ENCODE data around the gene BPIFB3.
"Not testable (repeated sequence)": the region's sequence is repeated elsewhere in the genome, so short reads cannot be mapped to it uniquely, and the experiment has no call there.

The BPIFB3 gene

GRCh38 chr20:33028875-33029274 lies 24.8 kb upstream of the BPIFB3 start:
- no peak for DNase-seq

GRCh38 chr20:33030076-33030475 lies 23.6 kb upstream of the BPIFB3 start:
- DNase-seq: no peak

- DNase-seq: no peak
Observed at GRCh38 chr20:33030569-33030968, 23.1 kb upstream of the BPIFB3 start.

GRCh38 chr20:33031531-33031930 lies 22.2 kb upstream of the BPIFB3 start, which contains the start of gene BPIFB6:
Gene BPIFB6 (plus strand): TSS chr20:33031648. CDS start chr20:33031648, 0 bp downstream.
- DNase-seq: no peak

GRCh38 chr20:33032555-33032954 lies 21.1 kb upstream of the BPIFB3 start:
- no peak for DNase-seq

- no peak for DNase-seq
Observed at GRCh38 chr20:33033381-33033780, 20.3 kb upstream of the BPIFB3 start.

GRCh38 chr20:33034115-33034514 lies 19.6 kb upstream of the BPIFB3 start:
- no peak for DNase-seq

- no peak for DNase-seq
Observed at GRCh38 chr20:33034901-33035492, 18.7 kb upstream of the BPIFB3 start.

GRCh38 chr20:33037456-33037855 lies 16.2 kb upstream of the BPIFB3 start:
- no peak for DNase-seq

GRCh38 chr20:33038243-33038642 lies 15.5 kb upstream of the BPIFB3 start:
- no peak for DNase-seq

GRCh38 chr20:33042430-33042829 lies 11.3 kb upstream of the BPIFB3 start:
- no peak for DNase-seq

- DNase-seq: no peak
Observed at GRCh38 chr20:33042983-33043730, 10.5 kb upstream of the BPIFB3 start.

- no peak for DNase-seq
Observed at GRCh38 chr20:33043731-33044181, 9.9 kb upstream of the BPIFB3 start.

- DNase-seq: not testable (repeated sequence)
Observed at GRCh38 chr20:33045129-33045721, 8.5 kb upstream of the BPIFB3 start.

GRCh38 chr20:33046412-33046811 lies 7.3 kb upstream of the BPIFB3 start:
- no peak for DNase-seq

GRCh38 chr20:33051333-33051732 lies 2.4 kb upstream of the BPIFB3 start:
- DNase-seq: no peak

- DNase-seq: no peak
Observed at GRCh38 chr20:33054381-33054780, 678 bp downstream of the BPIFB3 start.

GRCh38 chr20:33054791-33055190 lies 1.1 kb downstream of the BPIFB3 start:
- no peak for DNase-seq

- no peak for DNase-seq
Observed at GRCh38 chr20:33059136-33059535, 5.4 kb downstream of the BPIFB3 start.

- no peak for DNase-seq
Observed at GRCh38 chr20:33059741-33060390, 6.2 kb downstream of the BPIFB3 start.

- DNase-seq: no peak
Observed at GRCh38 chr20:33061658-33062028, 7.9 kb downstream of the BPIFB3 start.

GRCh38 chr20:33062105-33062824 lies 8.6 kb downstream of the BPIFB3 start:
- DNase-seq: no peak

- no peak for DNase-seq
Observed at GRCh38 chr20:33062825-33063149, 9.1 kb downstream of the BPIFB3 start.

All from CD4-positive, alpha-beta T cell treated with Interleukin-21 for 1 hour (primary cell).